ENCODE measurements around the gene CHCHD4. TPM values are rescaled to one million over a fixed set of nuclear protein-coding genes. Genes with fewer than 3 reads are reported as not detected.

The CHCHD4 gene
- total and polyA plus RNA-seq, 2 of the 13 experiments (the other 11 are each of a cell fraction or from before 2014, with no cell fraction given) = 15.8 to 24.1 TPM

- no peak for TF ChIP-seq SKIL (CRISPR knock-in tag; IDR thresholded peaks at IDR 0.05; ENCODE audit: borderline replicate concordance)
- peak; percentile 8; the same call in 1 of the 2 replicates for TF ChIP-seq ARNT2 (CRISPR knock-in tag; IDR thresholded peaks at IDR 0.05; ENCODE audit: low read depth)
- TF ChIP-seq ZNF691 (CRISPR knock-in tag; IDR thresholded peaks at IDR 0.05; ENCODE audit: borderline replicate concordance, low read depth) = no peak
- no peak for TF ChIP-seq ZHX2 (IDR thresholded peaks at IDR 0.05; ENCODE audit: low read depth)
- TF ChIP-seq ZHX2 (CRISPR knock-in tag; IDR thresholded peaks at IDR 0.05; ENCODE audit: borderline replicate concordance) = no peak
- TF ChIP-seq ZFP36 (IDR thresholded peaks at IDR 0.05; ENCODE audit: borderline replicate concordance, low read depth, low read length, partially characterized antibody) = no peak
- peak; percentile 31; the same call in 1 of the 2 replicates for TF ChIP-seq THAP7 (CRISPR knock-in tag; IDR thresholded peaks at IDR 0.05)
- TF ChIP-seq ZSCAN12 (CRISPR knock-in tag; IDR thresholded peaks at IDR 0.05) = 0 out of 2 replicates have a peak, but pooled peaks have one; percentile 44
- TF ChIP-seq ZNF350 (CRISPR knock-in tag; IDR thresholded peaks at IDR 0.05; ENCODE audit: borderline replicate concordance, low read depth) = peak; percentile 60; the same call in 1 of the 2 replicates
- no peak for TF ChIP-seq ZNF331 (CRISPR knock-in tag; IDR thresholded peaks at IDR 0.05)
- no peak for TF ChIP-seq HNRNPUL1 (IDR thresholded peaks at IDR 0.05; ENCODE audit: low read depth, low read length)
- TF ChIP-seq PLRG1 (conservative IDR thresholded peaks at IDR 0.05) = no peak
- no peak for TF ChIP-seq DDIT3 (CRISPR knock-in tag; IDR thresholded peaks at IDR 0.05)
- TF ChIP-seq FOXP1 (IDR thresholded peaks at IDR 0.05) = no peak
- no peak for TF ChIP-seq FOXP1 (CRISPR knock-in tag; IDR thresholded peaks at IDR 0.05)
- no peak; the same call in 1 of the 2 replicates for TF ChIP-seq ZSCAN21 (CRISPR knock-in tag; IDR thresholded peaks at IDR 0.05; ENCODE audit: borderline replicate concordance)
- no peak for TF ChIP-seq ZNF749 (CRISPR knock-in tag; IDR thresholded peaks at IDR 0.05; ENCODE audit: borderline replicate concordance)
- TF ChIP-seq ISL2 (CRISPR knock-in tag; IDR thresholded peaks at IDR 0.05) = no peak; the same call in 1 of the 2 replicates
- TF ChIP-seq NKX3-1 (CRISPR knock-in tag; IDR thresholded peaks at IDR 0.05) = no peak; the same call in 1 of the 2 replicates
Measured at GRCh38 chr3:14124615-14125192, at the start of gene CHCHD4, which contains the start of gene TMEM43 (continued).
